HEK293 (cell line): Measurements from ENCODE around the gene PDE4B.

Experiments
- ZNF202 ChIP-seq: fragments of 450-650 bp; formaldehyde crosslinking; IDR thresholded peaks from 2 replicates; pipeline ENCODE4 v1.5.1; 2016; ENCODE audit warnings: missing biosample characterization, missing genetic modification characterization, borderline replicate concordance
- ZNF221 ChIP-seq: fragments of 450-650 bp; formaldehyde crosslinking; IDR thresholded peaks from 2 replicates; pipeline ENCODE4 v1.5.1; 2017; ENCODE audit warnings: missing biosample characterization, missing genetic modification characterization, borderline replicate concordance
- ZNF701 ChIP-seq: fragments of 450-650 bp; formaldehyde crosslinking; IDR thresholded peaks from 2 replicates; pipeline ENCODE4 v1.5.1; 2016; ENCODE audit warnings: missing biosample characterization, missing genetic modification characterization
- TF ChIP-seq, protein P1 (sequence below): fragments of 450-650 bp; formaldehyde crosslinking; IDR thresholded peaks from 2 replicates; pipeline ENCODE4 v1.5.1; 2016; ENCODE audit warnings: missing biosample characterization, missing genetic modification characterization, borderline replicate concordance
- TF ChIP-seq, protein P2 (sequence below): fragments of 450-650 bp; formaldehyde crosslinking; IDR thresholded peaks from 2 replicates; pipeline ENCODE4 v1.5.1; 2016; ENCODE audit warnings: missing biosample characterization, missing genetic modification characterization

DNA sequence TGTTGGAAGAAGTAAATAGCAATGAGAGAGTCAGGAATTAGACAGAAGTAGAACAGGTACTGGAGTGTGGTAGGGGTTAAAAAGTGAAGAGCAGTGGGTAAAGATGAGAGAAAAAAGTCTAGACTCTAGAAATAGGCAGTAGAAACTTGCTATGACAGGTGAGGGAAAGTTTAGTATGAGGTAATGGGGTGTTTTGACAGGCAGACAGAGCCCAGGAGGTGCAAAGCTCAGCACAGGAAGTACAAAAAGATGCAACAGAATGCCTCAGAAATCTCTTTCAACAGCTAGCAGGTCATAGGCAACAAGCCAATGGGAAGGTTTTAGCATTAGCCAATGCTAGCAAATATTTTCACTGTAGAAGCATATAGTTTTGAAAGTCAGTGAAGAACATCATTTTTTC lies 422.2 kb downstream of the PDE4B start:
- no peak for TF ChIP-seq ZNF221 (tag by site-specific recombination)
- TF ChIP-seq, protein P1, sequence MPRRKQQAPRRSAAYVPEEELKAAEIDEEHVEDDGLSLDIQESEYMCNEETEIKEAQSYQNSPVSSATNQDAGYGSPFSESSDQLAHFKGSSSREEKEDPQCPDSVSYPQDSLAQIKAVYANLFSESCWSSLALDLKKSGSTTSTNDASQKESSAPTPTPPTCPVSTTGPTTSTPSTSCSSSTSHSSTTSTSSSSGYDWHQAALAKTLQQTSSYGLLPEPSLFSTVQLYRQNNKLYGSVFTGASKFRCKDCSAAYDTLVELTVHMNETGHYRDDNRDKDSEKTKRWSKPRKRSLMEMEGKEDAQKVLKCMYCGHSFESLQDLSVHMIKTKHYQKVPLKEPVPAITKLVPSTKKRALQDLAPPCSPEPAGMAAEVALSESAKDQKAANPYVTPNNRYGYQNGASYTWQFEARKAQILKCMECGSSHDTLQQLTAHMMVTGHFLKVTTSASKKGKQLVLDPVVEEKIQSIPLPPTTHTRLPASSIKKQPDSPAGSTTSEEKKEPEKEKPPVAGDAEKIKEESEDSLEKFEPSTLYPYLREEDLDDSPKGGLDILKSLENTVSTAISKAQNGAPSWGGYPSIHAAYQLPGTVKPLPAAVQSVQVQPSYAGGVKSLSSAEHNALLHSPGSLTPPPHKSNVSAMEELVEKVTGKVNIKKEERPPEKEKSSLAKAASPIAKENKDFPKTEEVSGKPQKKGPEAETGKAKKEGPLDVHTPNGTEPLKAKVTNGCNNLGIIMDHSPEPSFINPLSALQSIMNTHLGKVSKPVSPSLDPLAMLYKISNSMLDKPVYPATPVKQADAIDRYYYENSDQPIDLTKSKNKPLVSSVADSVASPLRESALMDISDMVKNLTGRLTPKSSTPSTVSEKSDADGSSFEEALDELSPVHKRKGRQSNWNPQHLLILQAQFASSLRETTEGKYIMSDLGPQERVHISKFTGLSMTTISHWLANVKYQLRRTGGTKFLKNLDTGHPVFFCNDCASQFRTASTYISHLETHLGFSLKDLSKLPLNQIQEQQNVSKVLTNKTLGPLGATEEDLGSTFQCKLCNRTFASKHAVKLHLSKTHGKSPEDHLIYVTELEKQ = no peak
- no peak for TF ChIP-seq ZNF701 (tag by site-specific recombination)
- TF ChIP-seq, protein P2, sequence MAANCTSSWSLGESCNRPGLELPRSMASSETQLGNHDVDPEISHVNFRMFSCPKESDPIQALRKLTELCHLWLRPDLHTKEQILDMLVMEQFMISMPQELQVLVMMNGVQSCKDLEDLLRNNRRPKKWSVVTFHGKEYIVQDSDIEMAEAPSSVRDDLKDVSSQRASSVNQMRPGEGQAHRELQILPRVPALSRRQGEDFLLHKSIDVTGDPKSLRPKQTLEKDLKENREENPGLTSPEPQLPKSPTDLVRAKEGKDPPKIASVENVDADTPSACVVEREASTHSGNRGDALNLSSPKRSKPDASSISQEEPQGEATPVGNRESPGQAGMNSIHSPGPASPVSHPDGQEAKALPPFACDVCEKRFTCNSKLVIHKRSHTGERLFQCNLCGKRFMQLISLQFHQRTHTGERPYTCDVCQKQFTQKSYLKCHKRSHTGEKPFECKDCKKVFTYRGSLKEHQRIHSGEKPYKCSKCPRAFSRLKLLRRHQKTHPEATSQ (tag by site-specific recombination) = no peak
- TF ChIP-seq ZNF202 = no peak
